ENCODE results near the gene IQGAP2.

DNA sequence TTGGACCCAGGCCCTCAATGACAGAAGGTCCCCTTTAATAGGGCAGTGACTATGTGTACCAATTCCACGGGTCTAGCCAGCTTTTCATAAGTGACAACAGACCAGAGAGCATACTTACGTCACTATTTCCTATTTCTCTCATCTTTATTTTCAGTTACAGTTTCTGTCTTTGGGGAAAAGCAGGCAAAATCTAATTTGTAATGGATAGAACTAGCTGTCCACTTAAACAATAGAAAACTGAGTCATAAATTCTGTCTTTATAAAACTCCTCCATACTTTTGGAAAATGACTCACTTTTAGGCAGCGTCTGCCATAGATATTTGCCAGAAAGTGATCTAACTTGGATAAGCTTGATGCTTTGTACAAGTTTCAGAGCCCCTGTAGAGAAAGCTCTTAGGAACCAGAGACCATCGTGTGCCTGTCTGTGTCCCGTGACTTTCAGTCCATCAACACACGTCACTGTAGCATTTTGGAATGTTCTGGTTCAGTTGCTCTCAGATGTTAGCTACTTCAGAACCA, 118.2 kb downstream of the IQGAP2 start:
- TF ChIP-seq CTCF (IDR thresholded peaks at IDR 0.05) (no peak), POLR2A (IDR thresholded peaks at IDR 0.05) (no peak)

All from testis (tissue), 2 donors.